ENCODE data around the gene LRWD1.

The LRWD1 gene

DNA sequence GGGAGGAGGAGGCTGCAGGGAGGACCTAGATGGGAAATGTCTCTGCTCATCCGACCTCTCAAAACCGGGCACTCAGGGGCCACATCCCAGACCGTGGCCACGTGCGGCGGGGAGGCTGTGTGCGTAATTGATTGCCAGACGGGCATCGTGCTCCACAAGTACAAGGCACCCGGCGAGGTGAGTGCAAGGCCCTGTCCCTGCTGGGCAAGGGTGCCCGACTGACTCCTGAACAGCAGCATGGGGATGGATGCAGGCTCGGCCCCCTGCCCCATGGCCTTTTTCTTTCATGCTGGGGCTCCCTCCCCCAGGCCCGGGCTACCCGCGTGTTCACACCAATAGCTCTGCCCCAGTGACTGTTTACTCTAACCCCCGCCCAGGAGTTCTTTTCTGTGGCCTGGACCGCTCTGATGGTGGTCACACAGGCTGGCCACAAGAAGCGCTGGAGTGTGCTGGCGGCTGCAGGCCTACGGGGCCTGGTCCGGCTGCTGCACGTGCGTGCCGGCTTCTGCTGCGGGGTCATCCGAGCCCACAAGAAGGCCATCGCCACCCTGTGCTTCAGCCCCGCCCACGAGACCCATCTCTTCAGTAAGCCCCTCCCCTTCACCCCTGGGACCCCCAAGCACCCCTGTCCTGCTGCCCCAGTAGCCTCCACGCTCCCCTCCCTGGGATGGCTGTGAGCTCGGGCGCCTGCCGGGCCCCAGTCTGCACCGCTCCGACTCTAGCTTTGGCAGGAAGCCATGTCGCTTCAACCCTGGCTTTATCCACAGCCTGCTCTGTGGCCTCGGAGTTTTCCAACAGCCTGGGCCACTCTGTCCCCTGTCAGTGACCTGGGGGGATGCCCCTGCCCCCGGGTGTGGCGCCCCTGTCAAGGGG, 3.9 kb downstream of the LRWD1 start:
- Histone ChIP-seq H3K4me1 (ENCODE audit: insufficient read depth, low read length, severe bottlenecking) (peaks cover 28% of the 10 kb centered on the region), H2AFZ (ENCODE audit: low read length) (no peak overlapping the region), H3K4me2 (ENCODE audit: low read length) (no peak overlapping the region), H3K9me3 (ENCODE audit: low read length) (no peaks in the 10 kb centered on the region), H3K27me3 (ENCODE audit: insufficient read depth, low read length) (no peaks in the 10 kb centered on the region), H3F3A (ENCODE audit: insufficient read depth, low read length) (no peaks in the 10 kb centered on the region), H3K79me2 (ENCODE audit: insufficient read depth, low read length) (peaks cover 9% of the 10 kb centered on the region), H3K9ac (ENCODE audit: low read length) (no peak overlapping the region), H3K4me3 (ENCODE audit: low read depth, low read length, poor library complexity, severe bottlenecking) (no peak overlapping the region), H4K20me1 (ENCODE audit: insufficient read depth, low read length) (no peaks in the 10 kb centered on the region), H3K9me2 (ENCODE audit: low read depth, low read length) (no peaks in the 10 kb centered on the region), H3K27ac (ENCODE audit: low read depth, low read length, poor library complexity, severe bottlenecking) (no peak overlapping the region), H3K36me3 (ENCODE audit: insufficient read depth, low read length) (peaks cover 58% of the 10 kb centered on the region)
- TF ChIP-seq CTCF (IDR thresholded peaks at IDR 0.05; ENCODE audit: low read length): no peak

DNA sequence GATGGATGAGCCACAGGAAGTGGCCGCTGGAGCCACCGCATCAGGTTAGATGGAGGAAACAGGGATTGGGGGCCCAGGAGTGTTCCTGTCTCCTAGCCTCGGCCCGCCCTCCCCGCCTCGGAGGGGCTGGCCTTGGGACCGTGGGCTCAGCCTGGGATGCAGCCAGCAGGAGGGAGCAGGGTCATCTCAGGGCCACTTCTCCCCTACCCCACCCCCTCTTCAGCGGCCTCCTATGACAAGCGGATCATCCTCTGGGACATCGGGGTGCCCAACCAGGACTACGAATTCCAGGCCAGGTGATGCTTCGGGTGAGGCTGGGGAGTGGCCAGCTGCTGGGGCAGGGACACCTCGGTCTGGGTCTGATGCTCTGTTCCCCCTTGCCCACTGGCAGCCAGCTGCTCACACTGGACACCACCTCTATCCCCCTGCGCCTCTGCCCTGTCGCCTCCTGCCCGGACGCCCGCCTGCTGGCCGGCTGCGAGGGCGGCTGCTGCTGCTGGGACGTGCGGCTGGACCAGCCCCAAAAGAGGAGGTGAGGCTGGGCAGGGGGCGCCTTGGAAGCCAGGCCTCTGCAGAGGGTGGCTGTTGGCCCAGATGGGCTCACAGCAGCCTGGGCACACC, 4.7 kb downstream of the LRWD1 start:
- Histone ChIP-seq H3K27ac (ENCODE audit: low read depth, low read length, poor library complexity, severe bottlenecking) (no peak overlapping the region), H3K4me3 (ENCODE audit: low read depth, low read length, poor library complexity, severe bottlenecking) (no peak overlapping the region), H3F3A (ENCODE audit: insufficient read depth, low read length) (no peaks in the 10 kb centered on the region), H3K9me3 (ENCODE audit: low read length) (no peaks in the 10 kb centered on the region), H4K20me1 (ENCODE audit: insufficient read depth, low read length) (no peaks in the 10 kb centered on the region), H3K4me1 (ENCODE audit: insufficient read depth, low read length, severe bottlenecking) (peaks cover 23% of the 10 kb centered on the region), H3K79me2 (ENCODE audit: insufficient read depth, low read length) (peaks cover 1% of the 10 kb centered on the region), H3K27me3 (ENCODE audit: insufficient read depth, low read length) (no peaks in the 10 kb centered on the region), H3K9ac (ENCODE audit: low read length) (no peak overlapping the region), H2AFZ (ENCODE audit: low read length) (no peak overlapping the region), H3K36me3 (ENCODE audit: insufficient read depth, low read length) (peaks cover 64% of the 10 kb centered on the region), H3K9me2 (ENCODE audit: low read depth, low read length) (no peaks in the 10 kb centered on the region), H3K4me2 (ENCODE audit: low read length) (no peak overlapping the region)
- TF ChIP-seq CTCF (IDR thresholded peaks at IDR 0.05; ENCODE audit: low read length) (no peak), EZH2 (IDR thresholded peaks at IDR 0.05; ENCODE audit: borderline replicate concordance, low read length) (no peak)

GRCh38 chr7:102469972-102470825, 5.4 kb downstream of the LRWD1 start:
- H3K27ac ChIP-seq (ENCODE audit: low read depth, low read length, poor library complexity, severe bottlenecking): no peak overlapping the region
- H3K27me3 ChIP-seq (ENCODE audit: insufficient read depth, low read length): no peaks in the 10 kb centered on the region
- peaks cover 64% of the 10 kb centered on the region for H3K36me3 ChIP-seq (ENCODE audit: insufficient read depth, low read length)
- no peaks in the 10 kb centered on the region for H4K20me1 ChIP-seq (ENCODE audit: insufficient read depth, low read length)
- H3K4me1 ChIP-seq (ENCODE audit: insufficient read depth, low read length, severe bottlenecking): peaks cover 23% of the 10 kb centered on the region
- no peaks in the 10 kb centered on the region for H3K79me2 ChIP-seq (ENCODE audit: insufficient read depth, low read length)
- H3K4me2 ChIP-seq (ENCODE audit: low read length): no peak overlapping the region
- H3K9ac ChIP-seq (ENCODE audit: low read length): no peak overlapping the region
- H3K9me2 ChIP-seq (ENCODE audit: low read depth, low read length): no peaks in the 10 kb centered on the region
- TF ChIP-seq EZH2 (IDR thresholded peaks at IDR 0.05; ENCODE audit: borderline replicate concordance, low read length) (no peak), CTCF (IDR thresholded peaks at IDR 0.05; ENCODE audit: low read length) (no peak)
- H3K4me3 ChIP-seq (ENCODE audit: low read depth, low read length, poor library complexity, severe bottlenecking): no peak overlapping the region
- no peaks in the 10 kb centered on the region for H3K9me3 ChIP-seq (ENCODE audit: low read length)
- H2AFZ ChIP-seq (ENCODE audit: low read length): no peak overlapping the region
- no peaks in the 10 kb centered on the region for H3F3A ChIP-seq (ENCODE audit: insufficient read depth, low read length)
